A673 (cell line): ENCODE results near the gene EIF2D.

Source experiments
- CTCF ChIP-seq: fragments of 300-800, 200-600 bp; sonication (generic); conservative IDR thresholded peaks from 2 replicates; pipeline ENCODE4 v1.5.1; 2017; ENCODE audit warnings: low read depth, mild to moderate bottlenecking, antibody characterized with exemption, low read length, moderate library complexity, mixed read lengths
- EZH2 ChIP-seq: fragments of 200-600 bp; sonication (generic); IDR thresholded peaks from 2 replicates; pipeline ENCODE4 v1.6.1; 2017; ENCODE audit warnings: borderline replicate concordance, low read depth, mild to moderate bottlenecking, mixed read lengths, antibody characterized with exemption, low read length; ENCODE audit not compliant: poor library complexity, severe bottlenecking

- TF ChIP-seq CTCF (peak; percentile 96), EZH2 (no peak)
These were observed 67.6 kb downstream of the EIF2D start for GRCh38 chr1:206544562-206545257.
